ENCODE data around the gene GALNT9. TPM values are rescaled to one million over a fixed set of nuclear protein-coding genes. Genes with fewer than 3 reads are reported as not detected.

GALNT9 gene
- total RNA-seq, 4 donors from 2014 or later = 1.6 TPM; not detected in 3

DNA sequence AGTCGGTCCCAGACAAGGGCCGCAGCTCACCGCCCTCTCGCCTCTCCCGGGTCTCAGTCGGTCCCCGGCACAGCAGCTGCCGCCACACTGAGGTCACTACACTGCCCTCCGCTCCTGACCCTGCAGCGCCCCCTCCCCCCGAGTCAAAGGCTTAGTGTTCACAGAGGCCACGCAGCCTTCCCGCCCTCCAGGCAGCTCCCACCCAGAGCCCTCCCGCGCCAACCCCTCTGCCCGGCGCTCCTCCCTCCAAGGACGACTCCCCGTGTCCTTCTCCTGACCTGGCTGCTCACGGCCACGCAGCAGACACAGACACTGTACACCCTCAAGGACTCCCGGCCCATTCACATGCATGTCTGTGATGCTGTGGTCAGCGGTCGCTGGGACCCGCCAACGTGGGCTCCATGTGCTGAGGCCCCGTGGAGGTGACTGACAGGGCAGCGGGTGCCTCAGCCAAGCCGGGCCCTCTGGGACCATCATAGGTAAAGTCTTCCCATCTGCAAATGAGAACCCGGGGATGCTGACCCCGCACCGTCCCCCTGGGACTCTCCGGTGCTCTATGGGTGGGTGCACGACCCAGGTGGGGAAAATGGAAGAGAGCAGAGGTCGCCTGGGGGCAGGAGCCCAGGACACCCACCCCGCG, 16.3 kb upstream of the GALNT9 start:
- peaks cover 0 to 32% of the 10 kb centered on the region in 2 donors for H3K27me3 ChIP-seq
- no peak overlapping the region for H3K4me3 ChIP-seq
- H3K4me1 ChIP-seq = no peaks in the 10 kb centered on the region
- no peak for DNase-seq (ENCODE audit: low spot score in 2 of 2)
- TF ChIP-seq, protein P1, sequence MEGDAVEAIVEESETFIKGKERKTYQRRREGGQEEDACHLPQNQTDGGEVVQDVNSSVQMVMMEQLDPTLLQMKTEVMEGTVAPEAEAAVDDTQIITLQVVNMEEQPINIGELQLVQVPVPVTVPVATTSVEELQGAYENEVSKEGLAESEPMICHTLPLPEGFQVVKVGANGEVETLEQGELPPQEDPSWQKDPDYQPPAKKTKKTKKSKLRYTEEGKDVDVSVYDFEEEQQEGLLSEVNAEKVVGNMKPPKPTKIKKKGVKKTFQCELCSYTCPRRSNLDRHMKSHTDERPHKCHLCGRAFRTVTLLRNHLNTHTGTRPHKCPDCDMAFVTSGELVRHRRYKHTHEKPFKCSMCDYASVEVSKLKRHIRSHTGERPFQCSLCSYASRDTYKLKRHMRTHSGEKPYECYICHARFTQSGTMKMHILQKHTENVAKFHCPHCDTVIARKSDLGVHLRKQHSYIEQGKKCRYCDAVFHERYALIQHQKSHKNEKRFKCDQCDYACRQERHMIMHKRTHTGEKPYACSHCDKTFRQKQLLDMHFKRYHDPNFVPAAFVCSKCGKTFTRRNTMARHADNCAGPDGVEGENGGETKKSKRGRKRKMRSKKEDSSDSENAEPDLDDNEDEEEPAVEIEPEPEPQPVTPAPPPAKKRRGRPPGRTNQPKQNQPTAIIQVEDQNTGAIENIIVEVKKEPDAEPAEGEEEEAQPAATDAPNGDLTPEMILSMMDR (IDR thresholded peaks at IDR 0.05) = no peak
- no peak for TF ChIP-seq EP300 (IDR thresholded peaks at IDR 0.05)
- no peak for TF ChIP-seq POLR2A (IDR thresholded peaks at IDR 0.05)
- WGBS, 2 donors = 51 to 62% methylated on average over 30 to 33 of the region's 37 CpGs
- no peak overlapping the region for H3K27ac ChIP-seq
- H3K9me3 ChIP-seq = peaks cover 0 to 5% (median 0%) of the 10 kb centered on the region in 4 donors
- no peaks in the 10 kb centered on the region for H3K36me3 ChIP-seq

DNA sequence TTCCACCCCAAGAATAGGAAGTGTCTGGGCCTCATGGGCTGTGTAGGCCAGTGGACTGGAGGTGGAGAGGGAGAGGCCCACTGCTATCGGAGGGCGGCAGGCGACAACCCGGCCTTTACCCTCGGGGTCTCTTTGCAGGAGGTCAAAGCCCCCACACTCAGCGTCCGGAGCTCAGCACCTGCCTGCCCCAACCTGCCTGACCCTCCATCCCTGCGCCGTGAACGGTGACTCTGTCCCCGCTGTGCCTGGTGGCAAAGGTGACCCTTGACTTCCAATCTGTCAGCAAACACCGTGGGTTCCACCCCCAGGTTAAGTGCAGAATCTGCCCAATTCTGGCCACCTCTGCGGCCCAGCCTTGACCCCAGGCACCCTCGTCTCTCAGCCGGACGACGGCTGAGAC, 15.7 kb upstream of the GALNT9 start:
- no peaks in the 10 kb centered on the region for H3K4me1 ChIP-seq
- no peak overlapping the region for H3K27ac ChIP-seq
- H3K36me3 ChIP-seq = no peaks in the 10 kb centered on the region
- no peak for DNase-seq (ENCODE audit: low spot score in 2 of 2)
- H3K9me3 ChIP-seq = peaks cover 0 to 5% (median 0%) of the 10 kb centered on the region in 4 donors
- peaks cover 0 to 32% of the 10 kb centered on the region in 2 donors for H3K27me3 ChIP-seq
- no peak for TF ChIP-seq POLR2A (IDR thresholded peaks at IDR 0.05)
- TF ChIP-seq, protein P1 (IDR thresholded peaks at IDR 0.05) = no peak
- no peak for TF ChIP-seq EP300 (IDR thresholded peaks at IDR 0.05)
- 52 to 67% methylated on average over 16 to 17 of the region's 17 CpGs for WGBS, 2 donors
- no peak overlapping the region for H3K4me3 ChIP-seq

DNA sequence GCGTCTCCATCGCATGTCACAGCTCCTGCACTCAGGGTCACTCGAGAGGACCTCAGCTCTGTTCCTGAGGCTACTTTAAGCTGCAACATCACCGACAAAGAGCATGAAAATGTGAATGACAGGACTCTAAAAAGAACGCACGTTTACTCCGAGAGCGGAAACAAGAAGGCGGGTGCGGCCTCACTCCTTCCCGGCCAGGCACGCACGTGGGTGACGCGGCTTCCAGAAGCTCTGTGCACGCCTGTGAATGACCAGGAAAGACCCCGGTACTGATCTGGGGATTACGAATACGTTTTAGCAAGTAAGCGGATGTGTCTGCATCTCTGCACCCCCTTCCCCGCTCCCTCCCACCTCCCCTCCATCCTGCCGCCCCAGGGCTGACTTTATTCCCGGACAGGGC, 15.2 kb upstream of the GALNT9 start:
- Histone ChIP-seq H3K27me3 (peaks cover 0 to 32% of the 10 kb centered on the region in 2 donors), H3K27ac (no peak overlapping the region), H3K4me1 (no peaks in the 10 kb centered on the region), H3K36me3 (no peaks in the 10 kb centered on the region), H3K4me3 (no peak overlapping the region), H3K9me3 (peaks cover 0 to 5% (median 0%) of the 10 kb centered on the region in 4 donors)
- 70 to 79% methylated on average over 21 to 23 of the region's 23 CpGs for WGBS, 2 donors
- no peak for TF ChIP-seq EP300 (IDR thresholded peaks at IDR 0.05)
- TF ChIP-seq, protein P1 (IDR thresholded peaks at IDR 0.05) = no peak
- no peak for TF ChIP-seq POLR2A (IDR thresholded peaks at IDR 0.05)
- no peak for DNase-seq (ENCODE audit: low spot score in 2 of 2)

DNA sequence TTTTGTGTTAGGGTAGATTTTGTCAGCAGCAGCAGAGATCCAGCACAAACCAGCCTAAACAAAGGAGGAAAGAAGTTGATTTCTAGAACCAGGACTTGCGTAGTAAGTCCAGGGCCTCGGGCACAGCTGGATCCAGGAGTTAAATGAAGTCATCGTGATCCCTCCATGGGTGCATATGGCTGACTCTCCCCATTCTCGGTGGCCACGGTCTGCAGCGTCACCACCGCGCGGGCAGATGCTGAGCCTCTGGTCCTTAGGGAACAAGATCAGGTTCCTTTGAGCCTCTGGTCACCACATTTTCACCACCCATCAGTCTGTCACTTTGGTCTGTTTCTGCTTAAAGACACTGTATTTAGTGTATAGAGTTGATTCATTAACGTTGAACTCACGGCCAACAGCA, 14.8 kb upstream of the GALNT9 start:
- Histone ChIP-seq H3K27ac (no peak overlapping the region), H3K9me3 (peaks cover 0 to 5% (median 0%) of the 10 kb centered on the region in 4 donors), H3K4me3 (no peak overlapping the region), H3K4me1 (no peaks in the 10 kb centered on the region), H3K27me3 (peaks cover 0 to 32% of the 10 kb centered on the region in 2 donors), H3K36me3 (no peaks in the 10 kb centered on the region)
- WGBS, 2 donors = 68 to 79% methylated on average over 10 to 11 of the region's 11 CpGs
- TF ChIP-seq POLR2A (IDR thresholded peaks at IDR 0.05) (no peak), EP300 (IDR thresholded peaks at IDR 0.05) (no peak)
- TF ChIP-seq, protein P1 (IDR thresholded peaks at IDR 0.05) = no peak
- DNase-seq (ENCODE audit: low spot score in 2 of 2) = no peak

DNA sequence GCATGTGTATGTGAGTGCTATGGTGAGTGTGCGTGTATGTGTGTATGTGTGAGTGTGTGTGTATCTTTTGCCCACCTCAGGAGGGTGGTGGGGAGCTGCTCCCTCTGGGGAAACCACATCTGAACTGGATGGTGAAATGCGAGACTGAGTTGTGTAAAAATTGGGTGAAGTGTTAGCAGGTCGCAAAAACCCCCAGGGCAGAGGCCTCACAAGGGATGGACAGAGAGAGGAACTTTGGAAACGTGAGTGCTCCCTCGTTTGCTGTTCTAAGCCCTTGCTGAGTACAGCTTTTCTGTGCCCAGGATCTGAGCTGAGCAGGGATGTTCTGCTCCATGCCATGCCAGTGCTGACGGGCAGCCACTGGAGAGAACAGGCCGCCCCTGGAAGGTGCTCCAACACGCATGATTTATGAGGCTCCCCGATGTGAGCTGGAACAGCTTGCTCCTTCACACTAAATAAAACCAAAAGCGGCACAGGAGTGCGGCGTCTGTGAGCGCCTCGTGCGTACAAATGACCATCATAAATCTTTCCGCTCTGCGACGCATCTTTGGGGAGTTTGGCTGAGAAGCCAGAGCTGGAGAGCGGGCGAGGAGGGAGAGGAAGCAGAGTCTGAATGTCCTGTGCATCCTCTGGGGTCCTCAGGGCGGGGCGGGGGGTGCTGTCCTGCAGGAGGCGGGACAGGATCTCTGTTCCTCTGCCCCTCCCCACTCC, 14.1 kb upstream of the GALNT9 start:
- Histone ChIP-seq H3K36me3 (no peaks in the 10 kb centered on the region), H3K4me1 (no peaks in the 10 kb centered on the region), H3K27me3 (peaks cover 0 to 32% of the 10 kb centered on the region in 2 donors), H3K4me3 (no peak overlapping the region), H3K9me3 (peaks cover 0 to 5% (median 0%) of the 10 kb centered on the region in 4 donors), H3K27ac (no peak overlapping the region)
- TF ChIP-seq, protein P1 (IDR thresholded peaks at IDR 0.05) = no peak
- TF ChIP-seq POLR2A (IDR thresholded peaks at IDR 0.05) (no peak), EP300 (IDR thresholded peaks at IDR 0.05) (no peak)
- 12 to 19% methylated on average over 20 to 23 of the region's 23 CpGs for WGBS, 2 donors
- no peak for DNase-seq (ENCODE audit: low spot score in 2 of 2)

Measured in tibial nerve (tissue), 4 donors.